GM23338 (cell line): ENCODE data around the gene CYRIA. TPM values are rescaled to one million over a fixed set of nuclear protein-coding genes. Genes with fewer than 3 reads are reported as not detected.

Source experiments
- ATAC-seq: fragments of 200-7000 bp; cut with Tn5 transposase; 3 replicates; pipeline ENCODE4 v1.9.1; 2020
- DNase-seq: peaks from one replicate; pipeline ENCODE4 v3.0.0-alpha.2; 2015; ENCODE audit warnings: low spot score
- H2AFZ ChIP-seq: fragments of 200-600 bp; sonication (generic); 2 replicates; pipeline ENCODE4 v1.8.0; 2016; ENCODE audit warnings: antibody characterized with exemption, mild to moderate bottlenecking, moderate library complexity
- H3F3A ChIP-seq: fragments of 200-600 bp; sonication (generic); replicated peaks from 2 replicates; pipeline ENCODE4 v1.8.0; 2017; ENCODE audit warnings: antibody characterized with exemption, mixed run types, low read depth
- H3K27ac ChIP-seq: fragments of 200-600 bp; sonication (generic); 2 replicates; pipeline ENCODE4 v1.6.1; 2016; ENCODE audit warnings: low read depth
- H3K27me3 ChIP-seq: fragments of 200-600 bp; sonication (generic); 2 replicates; pipeline ENCODE4 v1.8.0; 2016; ENCODE audit warnings: mild to moderate bottlenecking, mixed run types, moderate library complexity; ENCODE audit not compliant: insufficient read depth
- H3K36me3 ChIP-seq: fragments of 200-600 bp; sonication (generic); 2 replicates; pipeline ENCODE4 v1.8.0; 2016; ENCODE audit warnings: mild to moderate bottlenecking; ENCODE audit not compliant: insufficient read depth
- H3K4me1 ChIP-seq: fragments of 200-600 bp; sonication (generic); 2 replicates; pipeline ENCODE4 v1.8.0; 2016; ENCODE audit warnings: mild to moderate bottlenecking, moderate library complexity; ENCODE audit not compliant: insufficient read depth
- H3K4me2 ChIP-seq: fragments of 200-600 bp; sonication (generic); 2 replicates; pipeline ENCODE4 v1.7.1; 2017; ENCODE audit warnings: mixed run types
- H3K4me3 ChIP-seq: fragments of 200-600 bp; sonication (generic); 2 replicates; pipeline ENCODE4 v1.6.1; 2016; ENCODE audit warnings: mixed run types
- H3K79me2 ChIP-seq: fragments of 200-600 bp; sonication (generic); replicated peaks from 2 replicates; pipeline ENCODE4 v1.8.0; 2017; ENCODE audit warnings: mild to moderate bottlenecking; ENCODE audit not compliant: insufficient read depth
- H3K9me2 ChIP-seq: fragments of 200-600 bp; sonication (generic); 2 replicates; pipeline ENCODE4 v1.8.0; 2017; ENCODE audit not compliant: insufficient read depth
- H4K20me1 ChIP-seq: fragments of 200-600 bp; sonication (generic); replicated peaks from 2 replicates; pipeline ENCODE4 v1.8.0; 2017; ENCODE audit warnings: mild to moderate bottlenecking; ENCODE audit not compliant: insufficient read depth
- H3K27ac Mint-ChIP-seq: 2 replicates; pipeline ENCODE4 v1.8.0; 2020; ENCODE audit warnings: inconsistent platforms, mild to moderate bottlenecking, moderate library complexity, mixed read lengths
- H3K27me3 Mint-ChIP-seq: 3 replicates; pipeline ENCODE4 v1.8.0; 2022; ENCODE audit warnings: low read depth, mild to moderate bottlenecking, moderate library complexity, mixed read lengths, inconsistent platforms; ENCODE audit not compliant: insufficient read depth, poor library complexity
- H3K36me3 Mint-ChIP-seq: 3 replicates; pipeline ENCODE4 v1.8.0; 2021; ENCODE audit warnings: low read depth, mild to moderate bottlenecking, inconsistent platforms, moderate library complexity, mixed read lengths
- H3K4me1 Mint-ChIP-seq: 3 replicates; pipeline ENCODE4 v1.8.0; 2020; ENCODE audit warnings: mild to moderate bottlenecking, inconsistent platforms, mixed read lengths
- H3K4me3 Mint-ChIP-seq: 3 replicates; pipeline ENCODE4 v1.8.0; 2021; ENCODE audit warnings: moderate library complexity, mild to moderate bottlenecking, inconsistent platforms, mixed read lengths
- H3K9me3 Mint-ChIP-seq: 3 replicates; pipeline ENCODE4 v1.8.0; 2020; ENCODE audit warnings: moderate library complexity, mild to moderate bottlenecking, inconsistent platforms, mixed read lengths
- CREB1 ChIP-seq: fragments of 250-450 bp; sonication (Bioruptor Pico); IDR thresholded peaks from 2 replicates; pipeline ENCODE4 v1.5.0; 2020; ENCODE audit warnings: low read depth, mild to moderate bottlenecking, moderate library complexity
- CTCF ChIP-seq, 2 experiments: fragments of 200-600 bp in 1 of 2; sonication (generic) in 1 of 2; conservative IDR thresholded peaks; 2 replicates each; pipeline versions ENCODE4 v1.5.1 to v1.6.1; 2016 to 2017; ENCODE audit warnings: antibody characterized with exemption in 2 of 2, low read depth in 2 of 2, mild to moderate bottlenecking in 2 of 2, moderate library complexity in 1 of 2
- EZH2 ChIP-seq: fragments of 200-600 bp; sonication (generic); IDR thresholded peaks from one replicate; pipeline ENCODE4 v1.8.0; 2017; ENCODE audit warnings: antibody characterized with exemption, mild to moderate bottlenecking, low read depth; ENCODE audit not compliant: unreplicated experiment
- NANOG ChIP-seq: IDR thresholded peaks from 2 replicates; pipeline ENCODE4 v1.6.1; 2016; ENCODE audit warnings: antibody characterized with exemption, borderline replicate concordance
- POLR2AphosphoS5 ChIP-seq: IDR thresholded peaks from 2 replicates; pipeline ENCODE4 v1.6.1; 2016; ENCODE audit warnings: antibody characterized with exemption, low read depth
- REST ChIP-seq: IDR thresholded peaks from one replicate; pipeline ENCODE4 v1.6.1; 2018; ENCODE audit warnings: antibody characterized with exemption; ENCODE audit not compliant: unreplicated experiment
- STAT1 ChIP-seq: IDR thresholded peaks from one replicate; pipeline ENCODE4 v1.6.1; 2016; ENCODE audit warnings: antibody characterized with exemption; ENCODE audit not compliant: unreplicated experiment
- ZNF114 ChIP-seq: fragments of 250-450 bp; sonication (Bioruptor Pico); IDR thresholded peaks from 2 replicates; pipeline ENCODE4 v1.5.0; 2020; ENCODE audit warnings: mild to moderate bottlenecking, moderate library complexity
- ZNF331 ChIP-seq: fragments of 250-450 bp; sonication (Bioruptor Pico); IDR thresholded peaks from 2 replicates; pipeline ENCODE4 v1.5.0; 2020; ENCODE audit warnings: low read depth, mild to moderate bottlenecking, moderate library complexity
- ZNF462 ChIP-seq: fragments of 250-450 bp; sonication (Bioruptor Pico); IDR thresholded peaks from 2 replicates; pipeline ENCODE4 v1.5.0; 2020; ENCODE audit warnings: mild to moderate bottlenecking, moderate library complexity
- polyA plus RNA-seq: library from polyadenylated mRNA; unstranded; fragments of >200 nt; fragmentation: Nextera tagmentation; extraction: Ambion mirVana; gene quantifications from 2 replicates; pipeline ENCODE4 v1.2.1, GENCODE V29; 2016
- total RNA-seq: library from RNA; depleted of rRNA; stranded (reverse); fragments of >200 nt; shearing (Covaris generic); gene quantifications from 2 replicates; pipeline ENCODE4 v1.2.3, GENCODE V29; 2014

The CYRIA gene
- total and polyA plus RNA-seq, 2 experiments from 2014 or later = 3.0 to 5.3 TPM

GRCh38 chr2:16682431-16683118, 16.9 kb upstream of the CYRIA start (continued):
- TF ChIP-seq CREB1 = no peak
- TF ChIP-seq POLR2AphosphoS5 = no peak
- no peak for TF ChIP-seq STAT1
- no peak for TF ChIP-seq ZNF114 (CRISPR knock-in tag)
- TF ChIP-seq NANOG = no peak
- no peak for TF ChIP-seq CTCF (conservative IDR thresholded peaks at IDR 0.05; ENCODE audit: low read depth in 2 of 2)

- no peak overlapping the region for H2AFZ ChIP-seq
- no peaks in the 10 kb centered on the region for H3F3A ChIP-seq
- no peak overlapping the region for H3K4me3 Mint-ChIP-seq
- H3K36me3 ChIP-seq = no peaks in the 10 kb centered on the region
- DNase-seq (no peak), ATAC-seq (no peak)
- no peak overlapping the region for H3K4me3 ChIP-seq
- H3K4me2 ChIP-seq = no peak overlapping the region
- H3K27ac ChIP-seq = no peak overlapping the region
- H3K27ac Mint-ChIP-seq = no peak overlapping the region
- no peaks in the 10 kb centered on the region for H3K27me3 ChIP-seq
- H3K9me3 Mint-ChIP-seq = peaks cover 16% of the 10 kb centered on the region
- no peaks in the 10 kb centered on the region for H3K4me1 ChIP-seq
- no peaks in the 10 kb centered on the region for H4K20me1 ChIP-seq
- H3K79me2 ChIP-seq = no peaks in the 10 kb centered on the region
- peaks cover 5% of the 10 kb centered on the region for H3K27me3 Mint-ChIP-seq
- no peaks in the 10 kb centered on the region for H3K4me1 Mint-ChIP-seq
- no peaks in the 10 kb centered on the region for H3K9me2 ChIP-seq
- peaks cover 4% of the 10 kb centered on the region; the same call in 2 of the 3 replicates for H3K36me3 Mint-ChIP-seq
- no peak for TF ChIP-seq REST
- TF ChIP-seq CREB1 = no peak
- TF ChIP-seq STAT1 = no peak
- TF ChIP-seq CTCF (conservative IDR thresholded peaks at IDR 0.05; ENCODE audit: low read depth in 2 of 2) = no peak
- no peak for TF ChIP-seq ZNF462 (CRISPR knock-in tag)
- no peak for TF ChIP-seq ZNF114 (CRISPR knock-in tag)
- no peak for TF ChIP-seq EZH2
- TF ChIP-seq ZNF331 (CRISPR knock-in tag) = no peak
These were observed 15.1 kb upstream of the CYRIA start for GRCh38 chr2:16680781-16681180.
